OCI-LY1 (cell line): ENCODE measurements around the gene TAL2.

Experiments used
- H2AFZ ChIP-seq: fragments of 200-600 bp; sonication (generic), shearing (Covaris generic); 2 replicates; pipeline ENCODE4 v1.6.0; 2014; ENCODE audit warnings: antibody characterized with exemption, mild to moderate bottlenecking, low read length
- H3F3A ChIP-seq: fragments of 200-600 bp; sonication (generic), shearing (Covaris generic); 2 replicates; pipeline ENCODE4 v1.6.0; 2014; ENCODE audit warnings: mild to moderate bottlenecking, antibody characterized with exemption, low read length, moderate library complexity; ENCODE audit not compliant: insufficient read depth
- H3K27ac ChIP-seq: fragments of 200-600 bp; sonication (generic); 2 replicates; pipeline ENCODE4 v1.5.1; 2014; ENCODE audit warnings: low read length, mixed run types, mild to moderate bottlenecking, low read depth; ENCODE audit not compliant: poor library complexity, severe bottlenecking
- H3K27me3 ChIP-seq: fragments of 200-600 bp; sonication (generic); 2 replicates; pipeline ENCODE4 v1.6.0; 2014; ENCODE audit warnings: antibody characterized with exemption, mild to moderate bottlenecking, low read length, moderate library complexity; ENCODE audit not compliant: insufficient read depth
- H3K36me3 ChIP-seq: fragments of 200-600 bp; sonication (generic); 2 replicates; pipeline ENCODE4 v1.6.1; 2014; ENCODE audit warnings: mild to moderate bottlenecking, antibody characterized with exemption, low read length, moderate library complexity, mixed read lengths; ENCODE audit not compliant: insufficient read depth
- H3K4me1 ChIP-seq: fragments of 200-600 bp; sonication (generic); 2 replicates; pipeline ENCODE4 v1.5.1; 2014; ENCODE audit warnings: mild to moderate bottlenecking, low read length, moderate library complexity; ENCODE audit not compliant: insufficient read depth, severe bottlenecking
- H3K4me2 ChIP-seq: fragments of 200-600 bp; sonication (generic), shearing (Covaris generic); 2 replicates; pipeline ENCODE4 v1.6.1; 2014; ENCODE audit warnings: low read length
- H3K4me3 ChIP-seq: fragments of 200-600 bp; sonication (generic); 2 replicates; pipeline ENCODE4 v1.5.1; 2014; ENCODE audit warnings: low read length, low read depth, mild to moderate bottlenecking, mixed read lengths; ENCODE audit not compliant: poor library complexity, severe bottlenecking
- H3K79me2 ChIP-seq: fragments of 200-600 bp; shearing (Covaris generic); 2 replicates; pipeline ENCODE4 v1.6.1; 2016; ENCODE audit warnings: mixed run types, low read length, mixed read lengths; ENCODE audit not compliant: insufficient read depth
- H3K9ac ChIP-seq: fragments of 200-600 bp; sonication (generic), shearing (Covaris generic); 2 replicates; pipeline ENCODE4 v1.6.1; 2014; ENCODE audit warnings: mild to moderate bottlenecking, low read length, mixed read lengths
- H3K9me2 ChIP-seq: fragments of 200-600 bp; sonication (generic), shearing (Covaris generic); 2 replicates; pipeline ENCODE4 v1.6.1; 2014; ENCODE audit warnings: low read depth, mild to moderate bottlenecking, low read length, mixed read lengths
- H3K9me3 ChIP-seq: fragments of 200-600 bp; shearing (Covaris generic); 2 replicates; pipeline ENCODE4 v1.6.1; 2014; ENCODE audit warnings: low read length, mixed read lengths
- H4K20me1 ChIP-seq: fragments of 200-600 bp; sonication (generic), shearing (Covaris generic); 2 replicates; pipeline ENCODE4 v1.6.0; 2016; ENCODE audit warnings: mild to moderate bottlenecking, low read length; ENCODE audit not compliant: insufficient read depth
- EZH2 ChIP-seq: fragments of 200-600 bp; sonication (generic), shearing (Covaris generic); IDR thresholded peaks from 2 replicates; pipeline ENCODE4 v1.8.0; 2017; ENCODE audit warnings: borderline replicate concordance, mixed run types, mild to moderate bottlenecking, antibody characterized with exemption, low read length, moderate library complexity, mixed read lengths
- TF ChIP-seq, protein P1 (sequence below): fragments of 200-600 bp; sonication (generic), shearing (Covaris generic); IDR thresholded peaks from 2 replicates; pipeline ENCODE4 v1.5.1; 2017; ENCODE audit warnings: mild to moderate bottlenecking, antibody characterized with exemption, low read length, moderate library complexity, mixed read lengths

TAL2 gene

GRCh38 chr9:105696219-105696793, 34.0 kb downstream of the TAL2 start:
- Histone ChIP-seq H3K4me1 (peaks cover 51% of the 10 kb centered on the region), H3K27ac (no peak overlapping the region), H4K20me1 (no peaks in the 10 kb centered on the region), H3K79me2 (peaks cover 57% of the 10 kb centered on the region), H3K4me3 (no peak overlapping the region), H3K9me3 (no peaks in the 10 kb centered on the region), H3K9me2 (no peaks in the 10 kb centered on the region), H3F3A (no peaks in the 10 kb centered on the region), H3K27me3 (no peaks in the 10 kb centered on the region), H3K9ac (no peak overlapping the region), H3K4me2 (peak overlapping the region; percentile 97), H2AFZ (no peak overlapping the region), H3K36me3 (no peaks in the 10 kb centered on the region)
- TF ChIP-seq EZH2, result no peak
- TF ChIP-seq, protein P1, sequence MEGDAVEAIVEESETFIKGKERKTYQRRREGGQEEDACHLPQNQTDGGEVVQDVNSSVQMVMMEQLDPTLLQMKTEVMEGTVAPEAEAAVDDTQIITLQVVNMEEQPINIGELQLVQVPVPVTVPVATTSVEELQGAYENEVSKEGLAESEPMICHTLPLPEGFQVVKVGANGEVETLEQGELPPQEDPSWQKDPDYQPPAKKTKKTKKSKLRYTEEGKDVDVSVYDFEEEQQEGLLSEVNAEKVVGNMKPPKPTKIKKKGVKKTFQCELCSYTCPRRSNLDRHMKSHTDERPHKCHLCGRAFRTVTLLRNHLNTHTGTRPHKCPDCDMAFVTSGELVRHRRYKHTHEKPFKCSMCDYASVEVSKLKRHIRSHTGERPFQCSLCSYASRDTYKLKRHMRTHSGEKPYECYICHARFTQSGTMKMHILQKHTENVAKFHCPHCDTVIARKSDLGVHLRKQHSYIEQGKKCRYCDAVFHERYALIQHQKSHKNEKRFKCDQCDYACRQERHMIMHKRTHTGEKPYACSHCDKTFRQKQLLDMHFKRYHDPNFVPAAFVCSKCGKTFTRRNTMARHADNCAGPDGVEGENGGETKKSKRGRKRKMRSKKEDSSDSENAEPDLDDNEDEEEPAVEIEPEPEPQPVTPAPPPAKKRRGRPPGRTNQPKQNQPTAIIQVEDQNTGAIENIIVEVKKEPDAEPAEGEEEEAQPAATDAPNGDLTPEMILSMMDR, result no peak

GRCh38 chr9:105697871-105698270, 35.6 kb downstream of the TAL2 start:
- peaks cover 3% of the 10 kb centered on the region for H3K36me3 ChIP-seq
- H3K9ac ChIP-seq, result no peak overlapping the region
- no peaks in the 10 kb centered on the region for H3K9me2 ChIP-seq
- TF ChIP-seq, protein P1, result no peak
- no peak for TF ChIP-seq EZH2
- no peak overlapping the region for H3K4me3 ChIP-seq
- H4K20me1 ChIP-seq, result no peaks in the 10 kb centered on the region
- peaks cover 66% of the 10 kb centered on the region for H3K79me2 ChIP-seq
- no peak overlapping the region for H2AFZ ChIP-seq
- no peak overlapping the region for H3K27ac ChIP-seq
- H3F3A ChIP-seq, result no peaks in the 10 kb centered on the region
- H3K9me3 ChIP-seq, result no peaks in the 10 kb centered on the region
- no peak overlapping the region for H3K4me2 ChIP-seq
- peaks cover 49% of the 10 kb centered on the region for H3K4me1 ChIP-seq
- no peaks in the 10 kb centered on the region for H3K27me3 ChIP-seq

GRCh38 chr9:105698348-105698870, 36.2 kb downstream of the TAL2 start:
- no peak overlapping the region for H2AFZ ChIP-seq
- no peaks in the 10 kb centered on the region for H3K9me2 ChIP-seq
- H3F3A ChIP-seq, result no peaks in the 10 kb centered on the region
- H4K20me1 ChIP-seq, result no peaks in the 10 kb centered on the region
- no peak overlapping the region for H3K9ac ChIP-seq
- peaks cover 5% of the 10 kb centered on the region for H3K36me3 ChIP-seq
- no peak for TF ChIP-seq EZH2
- TF ChIP-seq, protein P1, result no peak
- H3K79me2 ChIP-seq, result peaks cover 67% of the 10 kb centered on the region
- peaks cover 44% of the 10 kb centered on the region for H3K4me1 ChIP-seq
- H3K4me2 ChIP-seq, result no peak overlapping the region
- H3K27ac ChIP-seq, result no peak overlapping the region
- H3K27me3 ChIP-seq, result no peaks in the 10 kb centered on the region
- H3K4me3 ChIP-seq, result no peak overlapping the region
- no peaks in the 10 kb centered on the region for H3K9me3 ChIP-seq
